Smooth muscle cell of the brain vasculature (primary cell): ENCODE measurements around the gene ZNF778.
A peak's percentile ranks its signal among the peaks of the same experiment; 100 is the strongest.
"Not testable (repeated sequence)": the region's sequence is repeated elsewhere in the genome, so short reads cannot be mapped to it uniquely, and the experiment has no call there.

ENCODE experiments used
- DNase-seq: peaks from one replicate; pipeline ENCODE4 v3.0.0-alpha.2; 2012; ENCODE audit warnings: low read depth, low spot score

Gene ZNF778

GRCh38 chr16:89216315-89217137 is 977 bp upstream of the ZNF778 start:
- DNase-seq = peak; percentile 57

DNA sequence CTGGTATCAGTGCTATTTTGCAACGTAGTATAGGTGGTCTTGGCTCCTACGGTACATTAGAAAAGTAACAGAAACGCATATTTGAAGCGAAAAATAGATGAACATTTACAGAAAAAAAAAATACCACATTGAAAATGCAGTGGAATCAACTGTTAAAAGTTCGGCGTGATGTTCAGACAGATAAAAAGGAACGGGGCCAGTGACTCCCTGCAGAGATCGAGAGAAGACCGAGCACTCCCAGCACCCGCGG is 440 bp upstream of the ZNF778 start:
- DNase-seq = no peak

GRCh38 chr16:89219365-89219764 is 1.9 kb downstream of the ZNF778 start:
- DNase-seq = no peak

GRCh38 chr16:89221604-89222003 is 4.1 kb downstream of the ZNF778 start:
- no peak for DNase-seq

GRCh38 chr16:89222931-89223330 is 5.4 kb downstream of the ZNF778 start:
- DNase-seq = no peak

- no peak for DNase-seq
Measured at GRCh38 chr16:89224665-89225064, 7.2 kb downstream of the ZNF778 start.

DNA sequence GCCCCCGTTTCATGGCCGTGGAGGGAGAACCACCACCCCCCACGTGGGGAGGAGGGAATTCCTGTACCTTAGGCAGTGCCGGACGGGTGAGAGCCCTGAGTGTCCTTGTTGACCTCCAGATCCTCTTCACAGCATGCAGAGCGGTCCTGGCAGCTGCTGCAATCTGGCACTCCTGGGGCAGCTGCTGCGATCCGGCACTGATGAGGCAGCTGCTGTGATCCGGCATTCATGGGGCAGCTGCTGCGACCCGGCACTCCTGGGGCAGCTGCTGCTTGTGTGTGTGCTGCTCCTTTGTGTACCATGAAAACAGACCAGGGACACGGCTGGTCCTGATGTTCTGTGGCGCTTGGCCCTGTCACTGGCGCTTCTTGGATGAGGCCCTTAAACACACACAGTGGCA is 12.8 kb downstream of the ZNF778 start:
- no peak for DNase-seq

GRCh38 chr16:89232107-89232506 is 14.6 kb downstream of the ZNF778 start:
- no peak for DNase-seq

GRCh38 chr16:89233678-89234490 is 16.4 kb downstream of the ZNF778 start:
- DNase-seq = no peak

DNA sequence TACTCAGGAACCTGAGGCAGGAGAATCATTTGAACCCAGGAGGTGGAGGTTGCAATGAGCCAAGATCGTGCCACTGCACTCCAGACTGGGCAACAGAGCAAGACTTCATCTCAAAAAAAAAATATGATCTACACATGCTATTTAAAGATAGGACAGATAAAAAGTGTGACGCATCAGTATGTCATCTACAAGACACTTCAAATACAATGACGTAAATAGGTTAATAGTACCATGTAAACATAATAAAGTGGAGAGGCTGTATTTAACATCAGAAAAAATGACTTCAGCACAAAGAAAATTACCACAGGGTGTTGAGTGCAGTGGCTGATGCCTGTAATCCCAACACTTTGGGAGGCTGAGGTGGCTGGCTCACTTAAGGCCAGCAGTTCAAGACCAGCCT is 20.2 kb downstream of the ZNF778 start:
- DNase-seq = no peak

GRCh38 chr16:89241187-89242007 is 23.9 kb downstream of the ZNF778 start:
- DNase-seq = peak; percentile 33

DNA sequence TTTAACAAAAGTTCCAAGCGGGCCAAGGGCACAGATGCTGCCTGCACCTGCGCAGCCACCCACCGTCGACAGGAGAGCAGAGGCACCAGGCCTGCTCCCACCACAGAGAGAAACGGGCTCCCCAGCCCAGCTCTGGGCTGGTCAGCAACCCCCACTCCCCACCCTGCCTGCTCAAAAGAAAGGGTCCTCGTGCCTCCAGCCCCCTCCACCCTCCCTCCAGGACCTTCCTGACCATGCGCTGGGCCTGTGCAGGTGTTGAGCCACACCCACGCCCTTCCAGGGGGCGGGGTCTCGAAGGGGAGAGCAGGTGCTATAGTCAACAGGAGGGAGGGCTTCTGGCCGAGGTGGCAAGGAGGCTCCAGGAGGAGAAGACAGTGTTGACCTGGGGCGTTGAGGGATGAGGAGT is 25.3 kb downstream of the ZNF778 start:
- no peak for DNase-seq

DNA sequence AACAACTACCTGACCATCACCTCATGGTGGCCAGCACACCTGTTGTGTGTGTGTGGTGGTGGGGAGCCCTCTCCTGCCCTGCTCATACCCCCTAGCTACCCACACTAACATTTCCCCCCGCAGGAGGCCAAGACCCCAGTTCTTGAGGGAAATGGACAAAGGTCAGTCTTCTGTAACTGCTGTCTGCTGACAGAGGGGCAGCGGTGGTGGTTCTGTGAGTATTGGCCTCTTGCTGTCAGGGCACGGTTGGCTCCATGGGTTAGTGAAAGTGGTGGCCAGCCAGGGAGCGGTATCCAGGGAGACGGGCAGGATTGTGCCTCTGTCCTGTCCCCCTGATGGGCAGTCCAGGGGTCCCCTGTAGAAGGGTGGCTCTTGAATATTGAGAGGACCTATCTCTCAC is 26.2 kb downstream of the ZNF778 start:
- no peak for DNase-seq

- not testable (repeated sequence) for DNase-seq
Measured at GRCh38 chr16:89244264-89244663, 26.8 kb downstream of the ZNF778 start.

DNA sequence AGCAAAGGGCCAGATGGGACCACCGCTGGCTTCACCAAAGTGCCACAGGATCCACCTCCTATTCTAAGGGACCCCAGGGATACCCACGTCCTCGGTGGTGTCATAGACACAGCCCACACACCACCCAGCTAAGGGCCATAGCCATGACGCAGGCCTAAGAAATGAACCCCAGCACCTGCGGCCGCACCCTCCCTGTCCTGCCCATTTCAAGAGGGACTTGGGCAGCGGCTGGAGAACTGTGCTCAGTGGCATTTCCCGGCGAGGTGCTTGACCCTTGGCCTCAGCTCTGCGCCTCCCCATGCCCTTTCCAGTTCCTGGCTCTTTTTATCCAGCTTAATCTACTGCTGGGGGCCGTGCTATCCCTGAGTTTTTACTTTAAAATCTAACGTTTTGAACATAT is 27.3 kb downstream of the ZNF778 start:
- no peak for DNase-seq

DNA sequence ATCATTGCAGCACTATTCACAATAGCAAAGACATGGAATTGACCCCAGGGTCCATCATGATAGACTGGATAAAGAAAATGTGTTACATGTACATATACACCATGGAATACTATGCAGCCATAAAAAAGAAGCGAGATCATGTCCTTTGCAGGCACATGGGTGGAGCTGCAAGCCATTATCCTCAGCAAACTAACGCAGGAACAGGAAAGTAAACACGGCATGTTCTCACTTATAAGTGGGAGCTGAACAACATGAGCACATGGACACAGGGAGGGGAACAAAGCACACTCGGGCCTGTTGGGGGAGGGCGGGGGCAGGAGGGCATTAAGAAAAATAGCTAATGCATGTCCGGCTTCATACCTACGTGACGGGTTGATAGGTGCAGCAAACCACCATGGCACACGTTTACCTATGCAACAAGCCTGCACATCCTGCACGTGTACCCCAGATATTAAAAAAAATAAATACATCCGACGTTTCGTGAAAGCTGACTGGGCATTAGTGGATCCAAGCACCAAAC is 28.9 kb downstream of the ZNF778 start:
- DNase-seq = no peak

GRCh38 chr16:89246903-89247733 is 29.6 kb downstream of the ZNF778 start:
- DNase-seq = peak; percentile 47

DNA sequence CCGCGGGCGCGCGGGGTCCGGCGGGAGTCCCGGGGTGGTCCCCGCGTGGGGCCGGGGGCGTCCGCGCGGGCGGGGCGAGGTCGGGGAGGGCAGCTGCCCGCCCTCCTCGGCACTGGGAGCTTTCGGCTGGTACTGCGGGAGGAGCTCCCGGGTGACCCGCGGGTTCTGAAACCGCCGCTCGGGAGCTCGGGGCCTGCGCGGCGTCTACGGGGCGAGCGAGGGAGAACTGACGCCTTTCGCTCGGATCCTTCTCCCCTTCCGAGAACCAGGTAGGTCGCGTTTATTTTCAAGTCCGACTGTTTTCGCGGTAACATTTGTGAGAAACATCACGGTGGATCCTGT is 30.2 kb downstream of the ZNF778 start:
- DNase-seq = not testable (repeated sequence)

DNA sequence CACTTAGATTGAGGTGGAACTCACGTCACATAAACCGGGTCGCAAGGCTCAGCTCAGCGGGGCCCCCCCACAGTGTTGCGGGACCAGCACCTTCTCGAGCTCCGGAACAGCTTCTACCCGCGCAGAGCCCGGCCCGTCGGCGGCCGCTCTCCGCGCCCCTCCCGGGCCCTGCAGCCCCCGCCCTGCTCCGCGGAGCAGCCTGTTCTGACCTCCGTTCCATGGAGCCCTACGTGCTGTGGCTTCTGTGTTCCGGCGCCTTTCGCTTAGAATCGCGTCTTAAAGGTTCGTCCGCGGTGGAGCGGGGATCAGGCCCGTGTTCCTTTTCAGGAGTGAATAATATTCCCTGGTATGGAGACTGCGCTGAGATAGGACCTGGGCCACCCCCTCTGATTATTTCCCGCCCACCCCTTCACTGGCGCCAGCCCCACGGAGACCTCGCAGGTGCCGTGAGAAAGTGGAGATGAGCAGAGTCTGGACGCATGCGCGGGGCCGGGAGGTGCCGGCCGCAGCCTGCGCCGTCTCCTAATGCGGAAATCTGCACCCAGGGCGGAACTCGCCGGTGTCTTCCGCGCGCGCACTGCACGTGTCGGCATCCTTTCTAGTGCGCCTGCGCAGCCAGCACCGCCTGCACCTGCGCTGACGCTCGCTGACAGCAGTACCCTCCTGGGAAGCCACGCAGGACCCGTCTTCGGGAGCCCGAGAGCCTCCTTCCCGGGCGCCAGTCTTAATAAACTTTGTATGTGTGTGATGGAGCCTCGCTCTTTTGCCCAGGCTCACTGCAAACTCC is 30.9 kb downstream of the ZNF778 start:
- no peak for DNase-seq

- DNase-seq = no peak
Measured at GRCh38 chr16:89253548-89254287, 36.2 kb downstream of the ZNF778 start.
